Activated CD4-positive, alpha-beta T cell treated with anti-CD3 and anti-CD28 coated beads for 36 hours (primary cell): Measurements from ENCODE around the gene KDM1B. TPM values are rescaled to one million over a fixed set of nuclear protein-coding genes. Genes with fewer than 3 reads are reported as not detected.
A peak's percentile ranks its signal among the peaks of the same experiment; 100 is the strongest.
"Not testable (repeated sequence)": the region's sequence is repeated elsewhere in the genome, so short reads cannot be mapped to it uniquely, and the experiment has no call there.

Experiments used
- ATAC-seq: fragments of 200-7000 bp; cut with Tn5 transposase; one replicate; pipeline ENCODE4 v1.10.0; 2021; ENCODE audit warnings: mild to moderate bottlenecking, moderate library complexity
- CTCF ChIA-PET: fragments of 350-600 bp; sonication (Branson Sonifier 250); formaldehyde crosslinking; loops from one replicate; lab custom pipeline; 2021; ENCODE audit warnings: antibody characterized with exemption; lab: Charles Lee
- POLR2A ChIA-PET: fragments of 350-600 bp; sonication (Branson Sonifier 250); formaldehyde crosslinking; loops from one replicate; lab custom pipeline; 2021; ENCODE audit warnings: antibody characterized with exemption, inconsistent platforms; lab: Charles Lee
- DNase-seq: peaks from one replicate; pipeline ENCODE4 v3.0.0-alpha.2; 2020
- H3K27ac Mint-ChIP-seq: one replicate; pipeline ENCODE4 v1.8.0; 2021; ENCODE audit warnings: mixed read lengths
- H3K27me3 Mint-ChIP-seq: one replicate; pipeline ENCODE4 v1.8.0; 2021; ENCODE audit warnings: mixed read lengths
- H3K36me3 Mint-ChIP-seq: one replicate; pipeline ENCODE4 v1.8.0; 2021; ENCODE audit warnings: low read depth, mixed read lengths
- H3K4me1 Mint-ChIP-seq: one replicate; pipeline ENCODE4 v1.8.0; 2021; ENCODE audit warnings: mixed read lengths
- H3K4me3 Mint-ChIP-seq: one replicate; pipeline ENCODE4 v1.8.0; 2021; ENCODE audit warnings: mild to moderate bottlenecking, moderate library complexity, mixed read lengths
- H3K9me3 Mint-ChIP-seq: one replicate; pipeline ENCODE4 v1.8.0; 2021; ENCODE audit warnings: low read depth, mixed read lengths
- intact Hi-C, 2 experiments: fragments of 100-400 bp; cut with DNase I in 1 of 2; cut with micrococcal nuclease in 1 of 2; formaldehyde crosslinking; loops; one replicate each; pipeline versions ENCODE4 v1.14.2 to v1.15.1; 2022 to 2024; cut with DNase I, micrococcal nuclease
- total RNA-seq, 2 experiments: library from RNA; stranded (reverse); gene quantifications; one replicate each; pipeline ENCODE4 v1.2.3, GENCODE V29; 2021

The KDM1B gene
- total RNA-seq, 2 experiments from 2014 or later = 13.4 to 13.9 TPM

- ATAC-seq (no peak), DNase-seq (no peak)
- H3K4me3 Mint-ChIP-seq = peak overlapping the region; percentile 2
- ChIA-PET POLR2A (no interaction called here), CTCF (no interaction called here)
- peaks cover 25% of the 10 kb centered on the region for H3K4me1 Mint-ChIP-seq
- H3K27ac Mint-ChIP-seq = no peak overlapping the region
- peaks cover 25% of the 10 kb centered on the region for H3K36me3 Mint-ChIP-seq
- intact Hi-C loops = no loop called here
- no peaks in the 10 kb centered on the region for H3K27me3 Mint-ChIP-seq
- no peaks in the 10 kb centered on the region for H3K9me3 Mint-ChIP-seq
Observed at GRCh38 chr6:18214003-18214402, 58.8 kb downstream of the KDM1B start.

DNA sequence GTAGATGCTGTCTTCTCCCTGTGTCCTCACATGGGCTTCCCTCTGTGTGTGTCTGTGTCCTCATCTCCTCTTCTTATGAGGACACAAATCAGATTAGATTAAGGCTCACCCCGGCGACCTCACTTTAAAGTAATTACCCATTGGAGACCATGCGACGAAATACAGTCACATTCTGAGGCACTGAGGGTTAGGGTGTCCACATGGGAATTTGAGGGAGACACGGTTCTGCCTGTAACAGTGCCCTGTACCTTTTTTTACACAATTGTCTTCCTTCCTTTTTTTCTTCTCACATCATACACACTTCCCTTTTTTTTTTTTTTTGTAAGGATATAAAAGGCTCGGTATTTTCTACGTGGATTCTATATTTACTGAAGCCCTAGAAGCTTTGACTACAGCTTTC is 60.2 kb downstream of the KDM1B start:
- intact Hi-C loops = no loop called here
- no peaks in the 10 kb centered on the region for H3K27me3 Mint-ChIP-seq
- POLR2A ChIA-PET = no interaction called here

DNA sequence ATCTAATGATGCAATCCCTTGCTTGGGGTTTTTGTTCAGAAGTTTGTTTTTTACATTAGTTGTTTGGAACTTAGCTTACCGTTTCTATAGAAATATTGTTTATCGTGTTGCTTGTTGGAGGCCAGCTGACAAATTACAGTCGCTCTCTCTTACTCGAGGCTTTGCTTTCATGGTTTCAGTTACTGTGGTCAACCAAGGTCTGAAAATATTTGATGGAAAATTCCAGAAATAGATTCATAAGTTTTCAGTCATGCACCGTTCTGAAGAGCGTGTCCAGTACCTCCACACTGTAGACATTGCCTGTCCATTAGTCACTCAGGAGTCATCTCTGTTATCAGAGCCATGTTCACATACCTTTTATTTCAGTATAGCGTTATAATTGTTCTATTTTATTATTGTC is 61.2 kb downstream of the KDM1B start:
- Mint-ChIP-seq H3K36me3 (peaks cover 29% of the 10 kb centered on the region), H3K4me3 (no peak overlapping the region), H3K27me3 (no peaks in the 10 kb centered on the region), H3K4me1 (peaks cover 18% of the 10 kb centered on the region), H3K27ac (no peak overlapping the region), H3K9me3 (no peaks in the 10 kb centered on the region)
- DNase-seq = no peak
- no peak for ATAC-seq
- CTCF ChIA-PET = interaction anchor here (0.6 kb wide), 1 partner anchor 26 kb away, joined by 3 read pairs; no protein-coding TSS in a partner anchor
- intact Hi-C loops = no loop called here
- POLR2A ChIA-PET = no interaction called here

More for the DNA sequence above, 60.2 kb downstream of the KDM1B start:
- no peak overlapping the region for H3K4me3 Mint-ChIP-seq
- no peak overlapping the region for H3K27ac Mint-ChIP-seq
- no peak for DNase-seq
- no peaks in the 10 kb centered on the region for H3K9me3 Mint-ChIP-seq
- H3K4me1 Mint-ChIP-seq = peaks cover 25% of the 10 kb centered on the region
- H3K36me3 Mint-ChIP-seq = peaks cover 26% of the 10 kb centered on the region
- no peak for ATAC-seq
- CTCF ChIA-PET = interaction anchor here (0.6 kb wide), 1 partner anchor 288 kb away, joined by 3 read pairs; no protein-coding TSS in a partner anchor

GRCh38 chr6:18218233-18218632 is 63.0 kb downstream of the KDM1B start:
- Mint-ChIP-seq H3K9me3 (no peaks in the 10 kb centered on the region), H3K27me3 (no peaks in the 10 kb centered on the region), H3K36me3 (peaks cover 36% of the 10 kb centered on the region), H3K4me3 (no peak overlapping the region), H3K27ac (no peak overlapping the region), H3K4me1 (peaks cover 12% of the 10 kb centered on the region)
- ChIA-PET CTCF (no interaction called here), POLR2A (interaction anchor here (0.6 kb wide), 1 partner anchor 183 kb away, joined by 4 read pairs; no protein-coding TSS in a partner anchor)
- no peak for DNase-seq
- intact Hi-C loops = no loop called here
- ATAC-seq = no peak

DNA sequence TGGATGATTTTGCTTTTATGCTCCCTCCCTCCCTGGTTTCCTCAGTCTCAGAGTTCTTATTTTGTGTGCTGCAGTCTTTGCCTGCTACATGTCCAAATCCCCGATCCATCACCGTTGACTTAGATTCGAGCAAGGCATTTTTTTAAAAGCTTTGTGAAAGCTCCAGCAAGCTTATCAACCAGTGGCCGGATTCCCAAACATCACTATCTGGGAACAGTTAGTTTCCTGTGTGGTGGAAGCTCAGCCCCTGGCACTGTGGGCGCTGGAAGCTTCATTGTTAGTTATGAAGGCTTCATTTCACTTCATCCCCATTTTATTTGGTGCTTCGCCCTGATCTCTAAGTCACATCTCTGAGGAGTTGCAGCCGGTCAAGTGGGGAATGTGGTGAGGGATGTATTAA is 64.4 kb downstream of the KDM1B start:
- no peaks in the 10 kb centered on the region for H3K9me3 Mint-ChIP-seq
- no peak overlapping the region for H3K4me3 Mint-ChIP-seq
- ATAC-seq (no peak), DNase-seq (no peak)
- no peak overlapping the region for H3K27ac Mint-ChIP-seq
- POLR2A ChIA-PET = no interaction called here
- CTCF ChIA-PET = interaction anchor here (1.1 kb wide), 1 partner anchor 10 kb away, joined by 3 read pairs; no protein-coding TSS in a partner anchor
- no peaks in the 10 kb centered on the region for H3K4me1 Mint-ChIP-seq
- peaks cover 36% of the 10 kb centered on the region for H3K36me3 Mint-ChIP-seq
- no peaks in the 10 kb centered on the region for H3K27me3 Mint-ChIP-seq
- intact Hi-C loops = no loop called here

- ChIA-PET CTCF (no interaction called here), POLR2A (no interaction called here)
- intact Hi-C loops = no loop called here
- H3K27ac Mint-ChIP-seq = no peak overlapping the region
- H3K9me3 Mint-ChIP-seq = no peaks in the 10 kb centered on the region
- DNase-seq (no peak), ATAC-seq (no peak)
- H3K4me1 Mint-ChIP-seq = peaks cover 2% of the 10 kb centered on the region
- no peak overlapping the region for H3K4me3 Mint-ChIP-seq
- peaks cover 43% of the 10 kb centered on the region for H3K36me3 Mint-ChIP-seq
- no peaks in the 10 kb centered on the region for H3K27me3 Mint-ChIP-seq
Observed at GRCh38 chr6:18221288-18221615, 66.0 kb downstream of the KDM1B start.

DNA sequence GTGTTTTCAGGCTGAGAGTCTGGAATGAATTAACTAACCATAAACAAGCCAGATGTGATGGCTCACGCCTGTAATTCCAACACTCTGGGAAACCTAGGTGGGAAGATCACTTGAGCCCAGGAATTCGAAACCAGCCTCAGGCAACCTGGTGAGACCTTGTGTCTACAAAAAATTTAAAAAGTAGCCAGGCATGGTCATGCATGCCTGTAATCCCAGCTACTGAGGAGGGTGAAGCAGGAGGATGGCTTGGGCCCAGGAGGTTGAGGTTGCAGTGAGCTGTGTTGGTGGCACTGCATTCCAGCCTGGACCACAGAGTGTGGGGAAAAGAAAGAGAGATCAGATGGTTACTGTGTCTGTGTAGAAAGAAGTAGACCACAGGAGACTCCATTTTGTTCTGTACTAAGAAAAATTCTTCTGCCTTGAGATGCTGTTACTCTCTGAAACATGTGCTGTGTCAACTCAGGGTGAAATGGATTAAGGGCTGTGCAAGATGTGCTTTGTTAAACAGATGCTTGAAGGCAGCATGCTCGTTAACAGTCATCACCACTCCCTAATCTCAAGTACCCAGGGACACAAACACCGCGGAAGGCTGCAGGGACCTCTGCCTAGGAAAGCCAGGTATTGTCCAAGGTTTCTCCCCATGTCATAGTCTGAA is 71.4 kb downstream of the KDM1B start:
- H3K4me3 Mint-ChIP-seq, DNase-seq, H3K4me1 Mint-ChIP-seq, ATAC-seq, H3K27me3 Mint-ChIP-seq, intact Hi-C loops, POLR2A ChIA-PET: not testable (repeated sequence)
- CTCF ChIA-PET = interaction anchor here (0.8 kb wide), 1 partner anchor 17 kb away, joined by 3 read pairs; no protein-coding TSS in a partner anchor
- Mint-ChIP-seq H3K36me3 (peaks cover 57% of the 10 kb centered on the region), H3K9me3 (peaks cover 14% of the 10 kb centered on the region), H3K27ac (peak overlapping the region; percentile 55)

DNA sequence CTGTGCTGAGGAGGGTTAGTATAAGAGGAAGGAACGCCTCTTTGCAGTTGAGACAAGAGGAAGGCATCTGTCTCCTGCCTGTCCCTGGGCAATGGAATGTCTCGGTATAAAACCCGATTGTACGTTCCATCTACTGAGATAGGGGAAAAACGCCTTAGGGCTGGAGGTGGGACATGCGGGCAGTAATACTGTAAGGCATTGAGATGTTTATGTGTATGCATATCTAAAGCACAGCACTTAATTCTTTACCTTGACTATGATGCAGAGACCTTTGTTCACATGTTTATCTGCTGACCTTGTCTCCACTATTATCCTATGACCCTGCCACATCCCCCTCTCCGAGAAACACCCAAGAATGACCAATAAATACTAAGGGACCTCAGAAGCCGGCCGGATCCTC is 71.9 kb downstream of the KDM1B start:
- CTCF ChIA-PET, H3K27me3 Mint-ChIP-seq, H3K27ac Mint-ChIP-seq, H3K4me1 Mint-ChIP-seq, H3K4me3 Mint-ChIP-seq, DNase-seq, POLR2A ChIA-PET, intact Hi-C loops, ATAC-seq: not testable (repeated sequence)
- peaks cover 57% of the 10 kb centered on the region for H3K36me3 Mint-ChIP-seq
- H3K9me3 Mint-ChIP-seq = peaks cover 19% of the 10 kb centered on the region

DNA sequence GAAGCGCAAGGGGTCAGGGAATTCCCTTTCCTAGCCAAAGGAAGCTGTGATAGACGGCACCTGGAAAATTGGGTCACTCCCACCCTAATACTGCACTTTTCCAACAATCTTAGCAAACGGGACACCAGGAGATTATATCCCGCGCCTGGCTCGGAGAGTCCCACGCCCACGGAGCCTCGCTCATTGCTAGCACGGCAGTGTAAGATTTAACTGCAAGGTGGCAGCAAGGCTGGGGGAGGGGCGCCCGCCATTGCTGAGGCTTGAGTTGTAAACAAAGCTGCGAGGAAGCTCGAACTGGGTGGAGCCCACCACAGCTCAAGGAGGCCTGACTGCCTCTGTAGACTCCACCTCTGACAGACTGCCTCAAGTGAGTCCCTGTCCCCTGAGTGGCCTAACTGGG is 73.4 kb downstream of the KDM1B start:
- POLR2A ChIA-PET, H3K4me3 Mint-ChIP-seq, H3K27ac Mint-ChIP-seq, CTCF ChIA-PET, ATAC-seq, H3K4me1 Mint-ChIP-seq, DNase-seq, H3K27me3 Mint-ChIP-seq, intact Hi-C loops: not testable (repeated sequence)
- peaks cover 28% of the 10 kb centered on the region for H3K9me3 Mint-ChIP-seq
- H3K36me3 Mint-ChIP-seq = peaks cover 66% of the 10 kb centered on the region

- intact Hi-C loops, DNase-seq: not testable (repeated sequence)
Observed at GRCh38 chr6:18231856-18232255, 76.6 kb downstream of the KDM1B start.

GRCh38 chr6:18233770-18234169 is 78.5 kb downstream of the KDM1B start:
- H3K4me3 Mint-ChIP-seq, H3K4me1 Mint-ChIP-seq, DNase-seq, POLR2A ChIA-PET, ATAC-seq, H3K27ac Mint-ChIP-seq, H3K27me3 Mint-ChIP-seq, CTCF ChIA-PET, intact Hi-C loops: not testable (repeated sequence)
- peaks cover 92% of the 10 kb centered on the region for H3K36me3 Mint-ChIP-seq
- H3K9me3 Mint-ChIP-seq = peaks cover 36% of the 10 kb centered on the region

More at GRCh38 chr6:18231856-18232255, 76.6 kb downstream of the KDM1B start:
- H3K27me3 Mint-ChIP-seq, CTCF ChIA-PET, H3K27ac Mint-ChIP-seq, H3K4me1 Mint-ChIP-seq, ATAC-seq, POLR2A ChIA-PET, H3K4me3 Mint-ChIP-seq: not testable (repeated sequence)
- peaks cover 91% of the 10 kb centered on the region for H3K36me3 Mint-ChIP-seq
- H3K9me3 Mint-ChIP-seq = peaks cover 36% of the 10 kb centered on the region

GRCh38 chr6:18234564-18234963 is 79.3 kb downstream of the KDM1B start:
- H3K36me3 Mint-ChIP-seq = peaks cover 88% of the 10 kb centered on the region
- H3K9me3 Mint-ChIP-seq = peaks cover 33% of the 10 kb centered on the region
- ChIA-PET POLR2A (no interaction called here), CTCF (no interaction called here)
- no peaks in the 10 kb centered on the region for H3K27me3 Mint-ChIP-seq
- H3K4me1 Mint-ChIP-seq = peaks cover 2% of the 10 kb centered on the region
- ATAC-seq = no peak
- DNase-seq = no peak
- no peak overlapping the region for H3K4me3 Mint-ChIP-seq
- H3K27ac Mint-ChIP-seq = no peak overlapping the region
- intact Hi-C loops = no loop called here
